PC-3 (cell line): ENCODE data around the gene NAGS. TPM values are rescaled to one million over a fixed set of nuclear protein-coding genes. Genes with fewer than 3 reads are reported as not detected.

ENCODE experiments used
- ATAC-seq: fragments of 200-7000 bp; cut with Tn5 transposase; 2 replicates; pipeline ENCODE4 v1.9.1; 2020; ENCODE audit warnings: mild to moderate bottlenecking, moderate library complexity
- BruUV-seq: library from RNA; stranded (reverse); fragments of 400-500 nt; replicated peaks from 2 replicates; lab custom pipeline; 2021; lab: Mats Ljungman, UMichigan
- CTCF ChIA-PET: fragments of 300-600 bp; sonication (Branson Sonifier 250); formaldehyde crosslinking; loops from one replicate; lab custom pipeline; 2022; ENCODE audit warnings: antibody characterized with exemption; lab: Charles Lee
- POLR2A ChIA-PET: fragments of 300-600 bp; sonication (Branson Sonifier 250); formaldehyde crosslinking; loops from one replicate; lab custom pipeline; 2022; ENCODE audit warnings: antibody characterized with exemption; ENCODE audit not compliant: unreplicated experiment; lab: Charles Lee
- DNase-seq: peaks from one replicate; pipeline ENCODE4 v3.0.0-alpha.2; 2015
- H2AFZ ChIP-seq: fragments of 300-600 bp; sonication (generic); 2 replicates; pipeline ENCODE4 v1.6.0; 2016; ENCODE audit warnings: antibody characterized with exemption, low read length
- H3F3A ChIP-seq: fragments of 300-600 bp; sonication (generic); one replicate; pipeline ENCODE4 v1.6.0; 2017; ENCODE audit warnings: antibody characterized with exemption, low read length, control low read depth, mild to moderate bottlenecking; ENCODE audit not compliant: unreplicated experiment
- H3K27ac ChIP-seq: fragments of 300-600 bp; sonication (generic); 2 replicates; pipeline ENCODE4 v1.5.1; 2016; ENCODE audit warnings: mild to moderate bottlenecking, low read length
- H3K27me3 ChIP-seq: fragments of 300-600 bp; sonication (generic); 2 replicates; pipeline ENCODE4 v1.6.1; 2016; ENCODE audit warnings: low read length, mixed read lengths
- H3K36me3 ChIP-seq: fragments of 300-600 bp; sonication (generic); 2 replicates; pipeline ENCODE4 v1.6.1; 2016; ENCODE audit warnings: low read depth, mixed run types, low read length, mixed read lengths
- H3K4me1 ChIP-seq: fragments of 300-600 bp; sonication (generic); 2 replicates; pipeline ENCODE4 v1.5.1; 2016; ENCODE audit warnings: low read length; ENCODE audit not compliant: insufficient read depth
- H3K4me2 ChIP-seq: fragments of 300-600 bp; sonication (generic); 2 replicates; pipeline ENCODE4 v1.6.0; 2016; ENCODE audit warnings: low read length
- H3K4me3 ChIP-seq: fragments of 300-600 bp; sonication (generic); 2 replicates; pipeline ENCODE4 v1.5.1; 2016; ENCODE audit warnings: mild to moderate bottlenecking, low read length, mixed read lengths
- H3K79me2 ChIP-seq: fragments of 300-600 bp; sonication (generic); 2 replicates; pipeline ENCODE4 v1.6.1; 2017; ENCODE audit warnings: low read length, mixed read lengths
- H3K9ac ChIP-seq: fragments of 300-600 bp; sonication (generic); 2 replicates; pipeline ENCODE4 v1.6.0; 2016; ENCODE audit warnings: mild to moderate bottlenecking, low read length
- H3K9me2 ChIP-seq: fragments of 300-600 bp; sonication (generic); replicated peaks from 2 replicates; pipeline ENCODE4 v1.6.1; 2016; ENCODE audit warnings: mixed run types, low read length, mixed read lengths
- H3K9me3 ChIP-seq: fragments of 300-600 bp; sonication (generic); 2 replicates; pipeline ENCODE4 v1.6.1; 2016; ENCODE audit warnings: low read length, mixed read lengths
- H4K20me1 ChIP-seq: fragments of 300-600 bp; sonication (generic); 2 replicates; pipeline ENCODE4 v1.6.1; 2016; ENCODE audit warnings: low read length, mixed read lengths
- CTCF ChIP-seq: fragments of 300-600 bp; sonication (generic); conservative IDR thresholded peaks from 2 replicates; pipeline ENCODE4 v1.5.1; 2017; ENCODE audit warnings: antibody characterized with exemption, low read depth, mild to moderate bottlenecking, low read length
- EZH2 ChIP-seq: fragments of 300-600 bp; sonication (generic); IDR thresholded peaks from one replicate; pipeline ENCODE4 v1.6.1; 2017; ENCODE audit warnings: antibody characterized with exemption, mild to moderate bottlenecking, low read length; ENCODE audit not compliant: unreplicated experiment
- EZH2phosphoT487 ChIP-seq: fragments of 300-600 bp; sonication (generic); IDR thresholded peaks from 2 replicates; pipeline ENCODE4 v1.6.1; 2018; ENCODE audit warnings: mild to moderate bottlenecking, antibody characterized with exemption, low read length, borderline replicate concordance
- intact Hi-C: fragments of 100-400 bp; cut with micrococcal nuclease; formaldehyde crosslinking; loops from 2 replicates; pipeline ENCODE4 v1.9.0; 2023
- total RNA-seq: library from RNA; depleted of rRNA; stranded (reverse); fragments of >200 nt; gene quantifications from 2 replicates; pipeline ENCODE4 v1.2.3, GENCODE V29; 2014

The NAGS gene
- total RNA-seq, 1 experiment from 2014 or later: 13.5 TPM

DNA sequence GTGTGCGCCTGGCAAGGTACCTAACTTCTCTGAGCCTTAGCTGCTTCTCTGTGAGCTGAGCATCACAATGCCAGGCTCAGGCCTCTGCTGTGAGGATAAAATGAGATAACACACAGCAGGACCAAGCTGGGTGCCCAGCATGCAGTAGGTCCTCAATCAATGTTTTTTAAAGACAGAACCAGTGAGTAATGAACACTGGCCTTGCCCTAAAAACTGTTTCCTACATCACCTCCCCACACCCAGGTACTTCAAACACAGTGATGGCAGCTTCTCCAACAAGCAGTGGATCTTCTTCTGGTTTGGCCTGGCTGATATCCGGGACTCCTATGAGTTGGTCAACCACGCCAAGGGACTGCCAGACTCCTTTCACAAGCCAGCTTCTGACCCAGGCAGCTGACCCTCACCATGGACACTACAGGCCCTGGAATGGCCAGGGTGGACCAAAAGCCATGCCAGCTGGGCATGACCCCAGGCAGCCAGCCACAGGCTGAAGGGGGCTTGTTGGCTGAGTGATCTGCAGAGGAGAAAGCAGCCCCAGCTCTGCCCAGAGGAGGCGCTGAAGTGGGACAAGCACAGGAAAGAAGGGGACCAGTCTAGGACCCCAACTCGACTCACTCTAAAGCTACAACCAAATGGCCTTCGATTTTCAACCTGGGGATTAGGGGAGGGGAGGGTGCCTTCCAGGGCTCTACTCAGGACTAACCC, 3.9 kb downstream of the NAGS start:
- Histone ChIP-seq H3K9ac (no peak overlapping the region), H2AFZ (no peak overlapping the region), H3K4me3 (peak overlapping the region; percentile 83; the same call in 1 of the 2 replicates), H3K79me2 (peaks cover 26% of the 10 kb centered on the region), H3K4me1 (peaks cover 24% of the 10 kb centered on the region; the same call in 1 of the 2 replicates), H3K27me3 (no peaks in the 10 kb centered on the region), H3K36me3 (peaks cover 10% of the 10 kb centered on the region; the same call in 1 of the 2 replicates), H3K9me3 (no peaks in the 10 kb centered on the region), H3F3A (no peaks in the 10 kb centered on the region), H4K20me1 (no peaks in the 10 kb centered on the region), H3K9me2 (no peaks in the 10 kb centered on the region), H3K4me2 (peak overlapping the region; percentile 96), H3K27ac (no peak overlapping the region)
- ChIA-PET CTCF (interaction anchor here (1.1 kb wide), 1 partner anchor 160 kb away, joined by 4 read pairs; no protein-coding TSS in a partner anchor), POLR2A (interaction anchor here (0.6 kb wide), 1 partner anchor 84 kb away, joined by 5 read pairs; no protein-coding TSS in a partner anchor)
- intact Hi-C loops: loop anchor here (5.0 kb wide), 1 partner anchor 129 kb away; no protein-coding TSS in a partner anchor
- BruUV-seq: no TSS peak
- no peak for DNase-seq
- no peak for ATAC-seq
- TF ChIP-seq CTCF: no peak
- no peak for TF ChIP-seq EZH2phosphoT487

DNA sequence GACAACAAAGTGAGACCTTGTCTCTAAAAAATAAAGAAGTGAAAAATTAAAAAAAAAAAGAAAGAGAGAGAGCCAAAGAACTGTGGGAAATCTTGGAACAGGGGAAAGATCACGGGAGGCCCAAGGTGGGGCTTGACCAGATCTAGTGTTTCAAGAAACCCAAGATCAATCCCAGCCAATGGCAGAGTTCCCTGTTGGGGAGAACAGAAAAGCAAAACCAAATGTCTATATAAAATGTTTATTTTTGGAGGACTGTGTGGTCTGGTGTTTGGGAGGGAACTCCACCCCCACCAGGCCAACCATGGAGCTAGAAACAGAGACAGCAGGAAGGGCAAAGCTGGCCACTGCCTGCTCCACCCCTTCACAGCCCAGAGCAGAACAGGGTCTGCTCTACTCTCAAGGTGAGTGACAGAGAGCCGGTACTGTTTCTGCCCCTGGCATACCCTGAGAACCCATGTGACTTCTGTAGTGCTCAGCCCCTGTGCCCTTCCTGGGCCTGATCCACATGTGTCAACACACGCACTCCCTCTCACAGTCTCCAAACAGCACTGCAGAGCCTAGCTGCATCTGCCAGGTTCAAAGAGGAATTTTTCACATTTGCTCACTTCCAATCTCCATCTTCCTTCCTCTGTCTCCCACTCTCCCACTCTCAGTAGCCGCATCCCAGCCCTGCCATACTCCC, 6.7 kb downstream of the NAGS start:
- POLR2A ChIA-PET: no interaction called here
- no peak for TF ChIP-seq EZH2
- no peak for TF ChIP-seq EZH2phosphoT487
- no peak for TF ChIP-seq CTCF
- Histone ChIP-seq H3K79me2 (peaks cover 33% of the 10 kb centered on the region), H3K4me3 (no peak overlapping the region), H2AFZ (no peak overlapping the region), H4K20me1 (no peaks in the 10 kb centered on the region), H3K9me3 (no peaks in the 10 kb centered on the region), H3K36me3 (peaks cover 10% of the 10 kb centered on the region; the same call in 1 of the 2 replicates), H3K4me2 (no peak overlapping the region), H3K4me1 (peaks cover 21% of the 10 kb centered on the region; the same call in 1 of the 2 replicates), H3K27ac (no peak overlapping the region), H3K27me3 (no peaks in the 10 kb centered on the region), H3K9me2 (no peaks in the 10 kb centered on the region), H3F3A (no peaks in the 10 kb centered on the region), H3K9ac (no peak overlapping the region)
- DNase-seq (no peak), ATAC-seq (no peak)
- BruUV-seq: no TSS peak
- intact Hi-C loops: no loop called here
- CTCF ChIA-PET: no interaction called here
